HG03342 (cell line): Measurements from ENCODE around the gene PTGIR.

Source experiments
- ATAC-seq: cut with Tn5 transposase; IDR thresholded peaks from one replicate; pipeline ENCODE4 v1.9.1; 2021; ENCODE audit warnings: mild to moderate bottlenecking, moderate library complexity; ENCODE audit not compliant: unreplicated experiment

The PTGIR gene

GRCh38 chr19:46616631-46617322, 8.1 kb downstream of the PTGIR start:
- no peak for ATAC-seq

GRCh38 chr19:46615966-46616365, 8.9 kb downstream of the PTGIR start:
- ATAC-seq, result no peak

GRCh38 chr19:46614114-46614722, 10.7 kb downstream of the PTGIR start:
- ATAC-seq, result no peak

GRCh38 chr19:46613525-46613924, 11.4 kb downstream of the PTGIR start:
- no peak for ATAC-seq

- no peak for ATAC-seq
Observed at GRCh38 chr19:46611776-46612175, 13.1 kb downstream of the PTGIR start.

- ATAC-seq, result no peak
Observed at GRCh38 chr19:46610851-46611770, 13.8 kb downstream of the PTGIR start.

- no peak for ATAC-seq
Observed at GRCh38 chr19:46610413-46610775, 14.5 kb downstream of the PTGIR start.

- ATAC-seq, result no peak
Observed at GRCh38 chr19:46609511-46610412, 15.1 kb downstream of the PTGIR start.

GRCh38 chr19:46608581-46609345, 16.1 kb downstream of the PTGIR start:
- ATAC-seq, result no peak

GRCh38 chr19:46608178-46608577, 16.7 kb downstream of the PTGIR start:
- no peak for ATAC-seq

GRCh38 chr19:46607448-46607841, 17.4 kb downstream of the PTGIR start:
- ATAC-seq, result no peak

- no peak for ATAC-seq
Observed at GRCh38 chr19:46606681-46607447, 18.0 kb downstream of the PTGIR start.

GRCh38 chr19:46606019-46606418, 18.9 kb downstream of the PTGIR start:
- no peak for ATAC-seq

- ATAC-seq, result no peak
Observed at GRCh38 chr19:46605356-46605821, 19.5 kb downstream of the PTGIR start.

- no peak for ATAC-seq
Observed at GRCh38 chr19:46604781-46605355, 20.0 kb downstream of the PTGIR start.

- ATAC-seq, result no peak
Observed at GRCh38 chr19:46603752-46604231, 21.1 kb downstream of the PTGIR start.

- no peak for ATAC-seq
Observed at GRCh38 chr19:46603195-46603637, 21.7 kb downstream of the PTGIR start.

- ATAC-seq, result no peak
Observed at GRCh38 chr19:46602392-46603194, 22.3 kb downstream of the PTGIR start.
